Caco-2 (cell line): ENCODE measurements around the gene DACH2. TPM values are rescaled to one million over a fixed set of nuclear protein-coding genes. Genes with fewer than 3 reads are reported as not detected.

ENCODE experiments used
- BruUV-seq: library from RNA; stranded (reverse); fragments of 400-500 nt; replicated peaks from 2 replicates; lab custom pipeline; 2021; lab: Mats Ljungman, UMichigan
- CTCF ChIA-PET: fragments of 300-600 bp; sonication (Branson Sonifier 250); formaldehyde crosslinking; loops from one replicate; lab custom pipeline; 2022; ENCODE audit warnings: antibody characterized with exemption; lab: Charles Lee
- POLR2A ChIA-PET: fragments of 300-600 bp; sonication (Branson Sonifier 250); formaldehyde crosslinking; loops from one replicate; lab custom pipeline; 2022; ENCODE audit warnings: antibody characterized with exemption; lab: Charles Lee
- DNase-seq, 2 experiments: peaks; one replicate each; pipeline versions ENCODE4 v3.0.0 to v3.0.0-alpha.2; 2020 to 2022
- H3K27me3 ChIP-seq: replicated peaks from 2 replicates; pipeline ENCODE4 v1.6.0; 2011; ENCODE audit warnings: low read length; ENCODE audit not compliant: control insufficient read depth, insufficient read depth
- H3K36me3 ChIP-seq: 2 replicates; pipeline ENCODE4 v1.5.1; 2011; ENCODE audit warnings: low read length; ENCODE audit not compliant: control insufficient read depth, insufficient read depth
- H3K4me1 ChIP-seq: fragments of 250-450 bp; sonication (Bioruptor Pico); 2 replicates; pipeline ENCODE4 v1.5.1; 2020; ENCODE audit warnings: mild to moderate bottlenecking
- H3K4me3 ChIP-seq: 2 replicates; pipeline ENCODE4 v1.5.1; 2011; ENCODE audit warnings: low read depth, mild to moderate bottlenecking, control low read depth, low read length
- H3K9me3 ChIP-seq: fragments of 250-450 bp; sonication (Bioruptor Pico); 2 replicates; pipeline ENCODE4 v1.5.1; 2020; ENCODE audit warnings: mild to moderate bottlenecking, moderate library complexity
- H3K27ac Mint-ChIP-seq: one replicate; pipeline ENCODE4 v1.8.0; 2022; ENCODE audit warnings: mixed read lengths; ENCODE audit not compliant: unreplicated experiment
- H3K27me3 Mint-ChIP-seq: one replicate; pipeline ENCODE4 v1.8.0; 2022; ENCODE audit warnings: mixed read lengths; ENCODE audit not compliant: insufficient read depth, unreplicated experiment
- H3K36me3 Mint-ChIP-seq: one replicate; pipeline ENCODE4 v1.8.0; 2022; ENCODE audit warnings: mild to moderate bottlenecking, mixed read lengths; ENCODE audit not compliant: insufficient read depth, unreplicated experiment
- H3K4me1 Mint-ChIP-seq: one replicate; pipeline ENCODE4 v1.8.0; 2022; ENCODE audit warnings: low read depth, mixed read lengths; ENCODE audit not compliant: unreplicated experiment
- H3K4me3 Mint-ChIP-seq: one replicate; pipeline ENCODE4 v1.8.0; 2022; ENCODE audit warnings: mild to moderate bottlenecking, moderate library complexity, mixed read lengths; ENCODE audit not compliant: unreplicated experiment
- H3K9me3 Mint-ChIP-seq: one replicate; pipeline ENCODE4 v1.8.0; 2022; ENCODE audit warnings: mixed read lengths; ENCODE audit not compliant: unreplicated experiment
- intact Hi-C: fragments of 100-400 bp; cut with micrococcal nuclease; formaldehyde crosslinking; loops from one replicate; pipeline ENCODE4 v1.10.0; 2022; ENCODE audit not compliant: unreplicated experiment
- total RNA-seq: library from RNA; stranded (reverse); gene quantifications from 2 replicates; pipeline ENCODE4 v1.2.3, GENCODE V29; 2022
- TF ChIP-seq, protein P1 (sequence below), 2 experiments: fragments of 200-600 bp in 1 of 2; IDR thresholded peaks; 1 replicate in 1 of 2; 2 replicates in 1 of 2; pipeline versions ENCODE4 v1.5.1 to v1.8.0; 2011 to 2022; ENCODE audit warnings: antibody characterized with exemption in 1 of 2, control low read depth in 1 of 2, inconsistent platforms in 1 of 2, low read depth in 1 of 2, low read length in 1 of 2, mild to moderate bottlenecking in 1 of 2, moderate library complexity in 1 of 2; ENCODE audit not compliant: insufficient read depth in 1 of 2, severe bottlenecking in 1 of 2, unreplicated experiment in 1 of 2

The DACH2 gene
- total RNA-seq, 1 experiment from 2014 or later = not detected

DNA sequence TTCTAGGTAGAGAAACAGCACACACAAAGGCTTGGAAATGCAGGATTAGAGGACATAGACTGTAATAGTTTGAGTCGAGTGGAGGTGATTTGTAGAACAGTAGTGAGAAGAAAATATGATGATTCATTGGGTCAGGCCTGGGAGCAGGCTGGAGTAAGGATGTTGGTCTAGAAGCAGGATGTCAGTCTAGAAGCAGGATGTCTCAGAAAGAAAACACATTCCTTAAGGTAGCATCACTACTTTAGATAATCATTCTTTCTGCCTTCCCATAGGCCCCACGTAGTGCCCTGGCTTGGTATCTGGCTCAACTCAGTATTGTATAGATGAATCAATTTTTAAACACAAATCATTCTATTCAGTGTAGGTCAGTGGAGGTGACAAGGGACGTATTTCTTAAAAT lies 11.2 kb upstream of the DACH2 start:
- DNase-seq = no peak
- intact Hi-C loops = loop anchor here (10.0 kb wide), 1 partner anchor 1168 kb away; no protein-coding TSS in a partner anchor
- H3K36me3 ChIP-seq = no peaks in the 10 kb centered on the region
- peaks cover 2% of the 10 kb centered on the region for H3K27me3 Mint-ChIP-seq
- BruUV-seq = no TSS peak
- H3K4me1 ChIP-seq = no peaks in the 10 kb centered on the region
- H3K27ac Mint-ChIP-seq = no peak overlapping the region
- no peak overlapping the region for H3K4me3 Mint-ChIP-seq
- ChIA-PET CTCF (no interaction called here), POLR2A (no interaction called here)
- no peaks in the 10 kb centered on the region for H3K9me3 Mint-ChIP-seq
- no peaks in the 10 kb centered on the region for H3K9me3 ChIP-seq
- H3K27me3 ChIP-seq = no peaks in the 10 kb centered on the region
- TF ChIP-seq, protein P1, sequence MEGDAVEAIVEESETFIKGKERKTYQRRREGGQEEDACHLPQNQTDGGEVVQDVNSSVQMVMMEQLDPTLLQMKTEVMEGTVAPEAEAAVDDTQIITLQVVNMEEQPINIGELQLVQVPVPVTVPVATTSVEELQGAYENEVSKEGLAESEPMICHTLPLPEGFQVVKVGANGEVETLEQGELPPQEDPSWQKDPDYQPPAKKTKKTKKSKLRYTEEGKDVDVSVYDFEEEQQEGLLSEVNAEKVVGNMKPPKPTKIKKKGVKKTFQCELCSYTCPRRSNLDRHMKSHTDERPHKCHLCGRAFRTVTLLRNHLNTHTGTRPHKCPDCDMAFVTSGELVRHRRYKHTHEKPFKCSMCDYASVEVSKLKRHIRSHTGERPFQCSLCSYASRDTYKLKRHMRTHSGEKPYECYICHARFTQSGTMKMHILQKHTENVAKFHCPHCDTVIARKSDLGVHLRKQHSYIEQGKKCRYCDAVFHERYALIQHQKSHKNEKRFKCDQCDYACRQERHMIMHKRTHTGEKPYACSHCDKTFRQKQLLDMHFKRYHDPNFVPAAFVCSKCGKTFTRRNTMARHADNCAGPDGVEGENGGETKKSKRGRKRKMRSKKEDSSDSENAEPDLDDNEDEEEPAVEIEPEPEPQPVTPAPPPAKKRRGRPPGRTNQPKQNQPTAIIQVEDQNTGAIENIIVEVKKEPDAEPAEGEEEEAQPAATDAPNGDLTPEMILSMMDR (IDR thresholded peaks at IDR 0.05; ENCODE audit: insufficient read depth in 1 of 2, low read depth in 1 of 2, low read length in 1 of 2, severe bottlenecking in 1 of 2, unreplicated experiment in 1 of 2) = no peak
- H3K4me1 Mint-ChIP-seq = no peaks in the 10 kb centered on the region
- H3K4me3 ChIP-seq = no peak overlapping the region
- no peaks in the 10 kb centered on the region for H3K36me3 Mint-ChIP-seq

DNA sequence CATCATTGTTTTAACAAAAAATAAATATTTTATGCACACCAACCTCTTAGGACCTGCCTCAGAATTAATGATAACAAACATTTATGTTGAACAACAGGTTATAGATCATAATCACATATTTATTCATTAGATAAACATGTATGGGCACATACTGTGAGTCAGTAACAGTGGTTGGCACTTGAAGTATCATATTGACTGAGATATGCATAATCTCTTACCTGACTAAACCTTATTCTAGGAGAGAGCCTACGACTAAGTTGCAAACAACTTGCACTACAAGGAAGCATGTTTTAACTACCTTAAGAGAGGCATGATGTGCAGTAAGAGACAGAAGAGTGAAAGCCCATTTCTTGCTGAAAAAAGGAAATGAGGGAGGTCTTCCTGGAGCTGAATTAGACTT lies 6.5 kb upstream of the DACH2 start:
- no peak for DNase-seq
- BruUV-seq = no TSS peak
- Mint-ChIP-seq H3K4me3 (no peak overlapping the region), H3K27me3 (peaks cover 4% of the 10 kb centered on the region), H3K9me3 (no peaks in the 10 kb centered on the region), H3K36me3 (no peaks in the 10 kb centered on the region), H3K27ac (no peak overlapping the region), H3K4me1 (no peaks in the 10 kb centered on the region)
- no peaks in the 10 kb centered on the region for H3K36me3 ChIP-seq
- no peaks in the 10 kb centered on the region for H3K4me1 ChIP-seq
- ChIA-PET CTCF (no interaction called here), POLR2A (no interaction called here)
- H3K27me3 ChIP-seq = no peaks in the 10 kb centered on the region
- no peaks in the 10 kb centered on the region for H3K9me3 ChIP-seq
- intact Hi-C loops = no loop called here
- H3K4me3 ChIP-seq = no peak overlapping the region
- TF ChIP-seq, protein P1 (IDR thresholded peaks at IDR 0.05; ENCODE audit: insufficient read depth in 1 of 2, low read depth in 1 of 2, low read length in 1 of 2, severe bottlenecking in 1 of 2, unreplicated experiment in 1 of 2) = no peak

DNA sequence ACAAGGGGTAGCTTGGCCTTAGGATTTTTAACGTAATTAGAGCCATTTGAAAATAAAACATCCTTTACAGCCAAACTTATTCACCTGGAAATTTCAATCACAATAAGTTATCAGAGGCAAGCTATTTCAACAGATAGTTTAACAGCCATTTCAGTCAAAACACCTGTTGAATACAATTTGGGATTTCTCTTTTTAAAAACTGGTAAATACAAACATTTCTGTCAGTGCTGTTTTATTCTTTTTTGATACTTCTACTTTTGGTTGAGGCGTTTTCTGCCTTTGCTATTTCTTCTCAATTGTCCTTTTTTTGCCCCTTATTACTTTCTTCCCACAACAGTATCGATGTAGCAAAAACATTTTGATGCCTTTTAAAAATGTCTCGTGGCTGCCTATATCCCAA lies 2.1 kb upstream of the DACH2 start:
- H3K9me3 ChIP-seq = no peaks in the 10 kb centered on the region
- Mint-ChIP-seq H3K27ac (no peak overlapping the region), H3K9me3 (no peaks in the 10 kb centered on the region), H3K4me1 (no peaks in the 10 kb centered on the region), H3K27me3 (peaks cover 4% of the 10 kb centered on the region), H3K4me3 (no peak overlapping the region), H3K36me3 (no peaks in the 10 kb centered on the region)
- no peak overlapping the region for H3K4me3 ChIP-seq
- CTCF ChIA-PET = no interaction called here
- H3K4me1 ChIP-seq = no peaks in the 10 kb centered on the region
- TF ChIP-seq, protein P1 (IDR thresholded peaks at IDR 0.05; ENCODE audit: insufficient read depth in 1 of 2, low read depth in 1 of 2, low read length in 1 of 2, severe bottlenecking in 1 of 2, unreplicated experiment in 1 of 2) = no peak
- BruUV-seq = no TSS peak
- H3K27me3 ChIP-seq = no peaks in the 10 kb centered on the region
- POLR2A ChIA-PET = no interaction called here
- intact Hi-C loops = no loop called here
- no peak for DNase-seq
- no peaks in the 10 kb centered on the region for H3K36me3 ChIP-seq
